ENCODE data around the gene CASP14. TPM values are rescaled to one million over a fixed set of nuclear protein-coding genes. Genes with fewer than 3 reads are reported as not detected.

Gene CASP14, protein sequence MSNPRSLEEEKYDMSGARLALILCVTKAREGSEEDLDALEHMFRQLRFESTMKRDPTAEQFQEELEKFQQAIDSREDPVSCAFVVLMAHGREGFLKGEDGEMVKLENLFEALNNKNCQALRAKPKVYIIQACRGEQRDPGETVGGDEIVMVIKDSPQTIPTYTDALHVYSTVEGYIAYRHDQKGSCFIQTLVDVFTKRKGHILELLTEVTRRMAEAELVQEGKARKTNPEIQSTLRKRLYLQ
- total RNA-seq: not detected in 2 replicates

DNA sequence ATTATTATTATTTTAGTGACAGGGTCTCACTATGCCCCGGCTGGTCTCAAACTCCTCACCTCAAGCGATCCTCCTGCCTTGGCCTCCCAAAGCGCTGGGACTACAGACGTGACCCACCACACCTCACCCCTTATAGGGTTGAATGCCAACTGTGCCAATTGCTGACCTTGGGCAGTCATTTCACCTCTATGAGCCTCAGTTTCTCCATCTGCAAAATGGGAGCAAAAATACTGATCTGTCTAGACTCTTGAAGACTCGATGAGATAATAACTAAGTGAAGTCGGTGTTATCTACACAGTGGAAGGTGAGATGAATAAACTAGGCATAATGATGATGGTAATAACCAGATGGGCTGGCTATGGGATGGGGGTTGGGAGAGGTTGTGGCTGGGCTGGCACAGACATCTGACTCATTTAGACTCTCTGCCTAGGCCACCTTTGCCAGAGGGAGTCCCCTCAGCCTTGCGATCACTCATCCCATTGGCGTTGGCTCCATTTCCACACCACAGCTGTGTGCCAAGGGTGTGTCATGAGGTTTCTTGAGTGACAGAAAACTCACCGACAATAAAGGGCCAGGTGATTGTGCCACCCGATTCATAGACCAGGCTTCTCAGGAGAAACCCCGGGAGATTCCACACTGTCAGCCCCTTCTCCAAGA, at the start of gene CASP14:
TSS of gene CASP14 (plus strand) at position 596 of the 657 bp plus-strand sequence. CDS start 2,772 bp downstream, outside the sequence.

DNA sequence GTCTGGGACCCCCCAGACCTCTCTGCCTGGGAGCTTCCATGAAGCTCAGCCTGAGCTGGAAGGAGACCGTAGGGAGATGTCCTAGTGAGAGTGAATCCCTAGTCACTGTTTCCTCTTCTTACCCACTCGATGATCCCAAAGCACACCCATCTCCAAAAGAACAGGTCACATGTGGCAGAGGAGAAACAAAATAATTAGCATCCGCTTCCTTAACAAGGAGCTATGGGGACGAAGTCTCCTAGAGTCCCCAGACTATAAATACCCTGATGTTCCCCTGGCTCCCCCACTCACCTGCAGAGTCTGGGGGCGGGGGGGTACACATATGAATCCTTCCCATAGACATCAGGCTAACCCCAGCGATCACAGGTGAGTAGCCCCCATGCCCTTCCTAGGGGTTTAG, 32.6 kb downstream of the CASP14 start, which contains the start of gene OR1I1:
TSS of gene OR1I1 (plus strand) at position 301 of the 400 bp plus-strand sequence. CDS start 4,855 bp downstream, outside the sequence.

DNA sequence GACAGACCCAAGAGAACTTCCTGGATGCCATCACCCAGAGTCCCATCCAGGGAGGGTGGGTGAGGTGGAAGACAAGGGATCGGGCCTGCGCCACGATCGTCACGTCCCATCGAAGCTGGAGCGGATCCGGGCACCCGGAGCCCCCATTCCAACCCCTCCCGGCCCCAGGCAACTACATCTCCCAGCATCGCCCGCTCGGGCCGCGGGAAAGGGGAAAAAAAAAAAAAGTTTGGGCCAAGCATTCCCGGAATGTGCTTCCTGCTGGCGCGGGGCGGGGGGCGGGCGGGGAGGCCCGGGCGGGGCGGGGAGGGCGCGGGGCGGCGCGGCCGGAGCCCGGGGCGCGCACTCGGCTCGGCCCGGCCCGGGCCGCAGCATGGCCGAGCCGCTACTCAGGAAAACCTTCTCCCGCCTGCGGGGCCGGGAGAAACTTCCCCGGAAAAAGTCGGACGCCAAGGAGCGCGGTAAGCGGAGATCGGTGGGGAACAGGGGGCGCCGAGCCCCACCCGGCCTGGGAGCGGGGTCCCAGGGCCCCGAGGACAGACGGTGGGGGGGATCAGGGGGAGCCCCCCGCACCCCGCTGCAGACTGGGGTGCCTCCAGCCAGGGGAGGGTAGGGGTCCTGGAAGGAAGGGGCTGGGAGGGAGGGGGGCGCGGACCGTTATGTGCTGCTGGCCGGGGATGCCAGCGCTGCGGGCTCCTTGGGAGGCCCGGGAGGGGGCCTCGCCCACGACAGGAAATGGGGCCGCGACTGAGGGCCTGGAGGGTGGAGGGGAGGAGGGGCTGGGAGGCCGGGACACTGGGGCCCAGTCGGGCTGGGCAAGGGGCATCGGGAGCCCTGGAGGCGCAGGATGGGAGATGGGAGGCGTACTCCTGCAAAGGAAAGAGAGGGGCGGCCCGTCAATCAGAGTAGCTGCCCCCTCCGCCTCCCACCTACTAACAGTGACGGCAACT, 58.1 kb downstream of the CASP14 start, which contains the start of gene SYDE1:
TSS of gene SYDE1 (plus strand) at position 341 of the 950 bp plus-strand sequence. CDS start at position 374, 33 bp downstream.

Other genes starting within 250 kb of the CASP14 start
- not detected in 2 replicates for gene OR7A5, start 214.3 kb upstream of the CASP14 start, total RNA-seq
- not detected in 2 replicates for gene OR7C1, start 214.3 kb upstream of the CASP14 start, total RNA-seq
- not detected in 2 replicates for gene OR7A10, start 200.6 kb upstream of the CASP14 start, total RNA-seq
- gene OR7A17, start 163.3 kb upstream of the CASP14 start, total RNA-seq: not detected in 2 replicates
- not detected in 2 replicates for gene OR7C2, start 108.0 kb upstream of the CASP14 start, total RNA-seq
- gene SLC1A6, start 69.6 kb upstream of the CASP14 start, total RNA-seq: under 0.01 TPM in 1 of 2 replicates, not detected in the other
- gene OR1I1, start 32.7 kb downstream of the CASP14 start, total RNA-seq: not detected in 2 replicates
- gene SYDE1, start 57.9 kb downstream of the CASP14 start, total RNA-seq: 25.1 and 31.9 TPM in 2 replicates
- 11.0 and 21.4 TPM in 2 replicates for gene NOTCH3, start 151.5 kb downstream of the CASP14 start, total RNA-seq
- not detected in 2 replicates for gene EPHX3, start 183.0 kb downstream of the CASP14 start, total RNA-seq

All from uterine smooth muscle cell (primary cell).